Vagina (tissue), 2 donors: ENCODE data around the gene ZNF227.

Experiments used
- POLR2A ChIP-seq, 2 donors: fragments of 450-650 bp; IDR thresholded peaks; one replicate each; pipeline ENCODE4 v1.6.1; 2017; ENCODE audit warnings: antibody characterized with exemption in 2 of 2, mild to moderate bottlenecking in 2 of 2, moderate library complexity in 2 of 2
- TF ChIP-seq, protein P1 (sequence below), 3 experiments: fragments of 450-650 bp in 2 of 3; fragments of 200-600 bp in 1 of 3; sonication (generic) in 1 of 3; IDR thresholded peaks; one replicate each; pipeline ENCODE4 v1.5.1; 2017 to 2019; ENCODE audit warnings: antibody characterized with exemption in 3 of 3, mild to moderate bottlenecking in 2 of 3, moderate library complexity in 2 of 3

DNA sequence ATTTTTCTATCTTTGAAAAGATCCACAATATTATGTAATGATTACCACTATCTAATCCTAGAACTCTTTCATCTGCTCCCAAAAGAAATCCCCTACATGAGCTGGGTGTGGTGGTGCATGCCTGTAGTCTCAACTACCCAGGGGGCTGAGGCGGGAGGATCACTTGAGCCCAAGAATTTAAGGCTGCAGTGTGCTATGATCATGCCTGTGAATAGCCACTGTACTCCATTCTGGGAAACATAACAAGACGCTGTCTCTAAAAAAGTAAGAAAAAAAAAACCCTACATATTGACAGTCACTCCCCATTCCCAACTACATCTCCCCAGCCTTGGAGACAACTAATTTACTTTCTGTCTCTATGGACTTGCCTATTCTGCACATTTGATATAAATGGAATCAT, 48.5 kb upstream of the ZNF227 start:
- TF ChIP-seq, protein P1, sequence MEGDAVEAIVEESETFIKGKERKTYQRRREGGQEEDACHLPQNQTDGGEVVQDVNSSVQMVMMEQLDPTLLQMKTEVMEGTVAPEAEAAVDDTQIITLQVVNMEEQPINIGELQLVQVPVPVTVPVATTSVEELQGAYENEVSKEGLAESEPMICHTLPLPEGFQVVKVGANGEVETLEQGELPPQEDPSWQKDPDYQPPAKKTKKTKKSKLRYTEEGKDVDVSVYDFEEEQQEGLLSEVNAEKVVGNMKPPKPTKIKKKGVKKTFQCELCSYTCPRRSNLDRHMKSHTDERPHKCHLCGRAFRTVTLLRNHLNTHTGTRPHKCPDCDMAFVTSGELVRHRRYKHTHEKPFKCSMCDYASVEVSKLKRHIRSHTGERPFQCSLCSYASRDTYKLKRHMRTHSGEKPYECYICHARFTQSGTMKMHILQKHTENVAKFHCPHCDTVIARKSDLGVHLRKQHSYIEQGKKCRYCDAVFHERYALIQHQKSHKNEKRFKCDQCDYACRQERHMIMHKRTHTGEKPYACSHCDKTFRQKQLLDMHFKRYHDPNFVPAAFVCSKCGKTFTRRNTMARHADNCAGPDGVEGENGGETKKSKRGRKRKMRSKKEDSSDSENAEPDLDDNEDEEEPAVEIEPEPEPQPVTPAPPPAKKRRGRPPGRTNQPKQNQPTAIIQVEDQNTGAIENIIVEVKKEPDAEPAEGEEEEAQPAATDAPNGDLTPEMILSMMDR (IDR thresholded peaks at IDR 0.05): no peak
- no peak for TF ChIP-seq POLR2A (IDR thresholded peaks at IDR 0.05)
